ENCODE measurements around the gene KCNN4.
"Not testable (repeated sequence)": the region's sequence is repeated elsewhere in the genome, so short reads cannot be mapped to it uniquely, and the experiment has no call there.

DNA sequence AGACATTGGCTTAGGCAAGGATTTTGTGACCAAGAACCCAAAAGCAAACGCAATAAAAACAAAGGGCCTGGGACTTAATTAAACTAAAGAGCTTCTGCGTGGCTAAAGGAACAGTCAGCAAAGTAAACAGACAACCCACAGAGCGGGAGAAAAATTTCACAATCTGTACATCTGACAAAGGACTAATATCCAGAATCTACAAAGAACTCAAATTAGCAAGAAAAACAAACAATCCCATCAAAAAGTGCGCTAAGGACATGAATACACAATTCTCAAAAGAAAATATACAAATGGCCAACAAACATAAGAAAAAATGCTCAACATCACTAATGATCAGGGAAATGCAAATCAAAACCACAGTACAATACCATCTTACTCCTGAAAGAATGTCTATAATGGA, 43.8 kb upstream of the KCNN4 start:
- not testable (repeated sequence) for TF ChIP-seq ZNF416 (tag by site-specific recombination; IDR thresholded peaks at IDR 0.05); ZBTB7A (tag by site-specific recombination; IDR thresholded peaks at IDR 0.05; ENCODE audit: low read depth); ZNF324 (tag by site-specific recombination; IDR thresholded peaks at IDR 0.05); PRDM1 (tag by site-specific recombination; IDR thresholded peaks at IDR 0.05); ZNF174 (tag by site-specific recombination; IDR thresholded peaks at IDR 0.05); ZNF221 (tag by site-specific recombination; IDR thresholded peaks at IDR 0.05; ENCODE audit: borderline replicate concordance); ZNF560 (tag by site-specific recombination; IDR thresholded peaks at IDR 0.05; ENCODE audit: borderline replicate concordance); MEIS1 (CRISPR knock-in tag; IDR thresholded peaks at IDR 0.05; ENCODE audit: borderline replicate concordance); ZNF624 (tag by site-specific recombination; IDR thresholded peaks at IDR 0.05)
- TF ChIP-seq, protein P1, sequence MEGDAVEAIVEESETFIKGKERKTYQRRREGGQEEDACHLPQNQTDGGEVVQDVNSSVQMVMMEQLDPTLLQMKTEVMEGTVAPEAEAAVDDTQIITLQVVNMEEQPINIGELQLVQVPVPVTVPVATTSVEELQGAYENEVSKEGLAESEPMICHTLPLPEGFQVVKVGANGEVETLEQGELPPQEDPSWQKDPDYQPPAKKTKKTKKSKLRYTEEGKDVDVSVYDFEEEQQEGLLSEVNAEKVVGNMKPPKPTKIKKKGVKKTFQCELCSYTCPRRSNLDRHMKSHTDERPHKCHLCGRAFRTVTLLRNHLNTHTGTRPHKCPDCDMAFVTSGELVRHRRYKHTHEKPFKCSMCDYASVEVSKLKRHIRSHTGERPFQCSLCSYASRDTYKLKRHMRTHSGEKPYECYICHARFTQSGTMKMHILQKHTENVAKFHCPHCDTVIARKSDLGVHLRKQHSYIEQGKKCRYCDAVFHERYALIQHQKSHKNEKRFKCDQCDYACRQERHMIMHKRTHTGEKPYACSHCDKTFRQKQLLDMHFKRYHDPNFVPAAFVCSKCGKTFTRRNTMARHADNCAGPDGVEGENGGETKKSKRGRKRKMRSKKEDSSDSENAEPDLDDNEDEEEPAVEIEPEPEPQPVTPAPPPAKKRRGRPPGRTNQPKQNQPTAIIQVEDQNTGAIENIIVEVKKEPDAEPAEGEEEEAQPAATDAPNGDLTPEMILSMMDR (tag by site-specific recombination; IDR thresholded peaks at IDR 0.05): not testable (repeated sequence)
- TF ChIP-seq, protein P2, sequence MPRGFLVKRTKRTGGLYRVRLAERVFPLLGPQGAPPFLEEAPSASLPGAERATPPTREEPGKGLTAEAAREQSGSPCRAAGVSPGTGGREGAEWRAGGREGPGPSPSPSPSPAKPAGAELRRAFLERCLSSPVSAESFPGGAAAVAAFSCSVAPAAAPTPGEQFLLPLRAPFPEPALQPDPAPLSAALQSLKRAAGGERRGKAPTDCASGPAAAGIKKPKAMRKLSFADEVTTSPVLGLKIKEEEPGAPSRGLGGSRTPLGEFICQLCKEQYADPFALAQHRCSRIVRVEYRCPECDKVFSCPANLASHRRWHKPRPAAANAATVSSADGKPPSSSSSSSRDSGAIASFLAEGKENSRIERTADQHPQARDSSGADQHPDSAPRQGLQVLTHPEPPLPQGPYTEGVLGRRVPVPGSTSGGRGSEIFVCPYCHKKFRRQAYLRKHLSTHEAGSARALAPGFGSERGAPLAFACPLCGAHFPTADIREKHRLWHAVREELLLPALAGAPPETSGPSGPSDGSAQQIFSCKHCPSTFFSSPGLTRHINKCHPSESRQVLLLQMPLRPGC (tag by site-specific recombination; IDR thresholded peaks at IDR 0.05): not testable (repeated sequence)
- TF ChIP-seq, protein P3, sequence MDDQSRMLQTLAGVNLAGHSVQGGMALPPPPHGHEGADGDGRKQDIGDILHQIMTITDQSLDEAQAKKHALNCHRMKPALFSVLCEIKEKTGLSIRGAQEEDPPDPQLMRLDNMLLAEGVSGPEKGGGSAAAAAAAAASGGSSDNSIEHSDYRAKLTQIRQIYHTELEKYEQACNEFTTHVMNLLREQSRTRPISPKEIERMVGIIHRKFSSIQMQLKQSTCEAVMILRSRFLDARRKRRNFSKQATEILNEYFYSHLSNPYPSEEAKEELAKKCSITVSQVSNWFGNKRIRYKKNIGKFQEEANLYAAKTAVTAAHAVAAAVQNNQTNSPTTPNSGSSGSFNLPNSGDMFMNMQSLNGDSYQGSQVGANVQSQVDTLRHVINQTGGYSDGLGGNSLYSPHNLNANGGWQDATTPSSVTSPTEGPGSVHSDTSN (CRISPR knock-in tag; IDR thresholded peaks at IDR 0.05): not testable (repeated sequence)
- 0 out of 2 replicates have a peak, but pooled peaks have one; percentile 11 for TF ChIP-seq ZNF366 (tag by site-specific recombination; conservative IDR thresholded peaks at IDR 0.05)
